ENCODE results near the gene ASXL3.

GRCh38 chr18:33710269-33710668 is 132.2 kb downstream of the ASXL3 start:
- TF ChIP-seq CTCF (IDR thresholded peaks at IDR 0.05; ENCODE audit: insufficient read depth, low read length, poor library complexity, severe bottlenecking) (no peak), EZH2phosphoT487 (conservative IDR thresholded peaks at IDR 0.05; ENCODE audit: low read length) (no peak)
